ENCODE data around the gene GIT2. TPM values are rescaled to one million over a fixed set of nuclear protein-coding genes. Genes with fewer than 3 reads are reported as not detected.

Gene GIT2
- total RNA-seq, 1 donor: 43.4 TPM

DNA sequence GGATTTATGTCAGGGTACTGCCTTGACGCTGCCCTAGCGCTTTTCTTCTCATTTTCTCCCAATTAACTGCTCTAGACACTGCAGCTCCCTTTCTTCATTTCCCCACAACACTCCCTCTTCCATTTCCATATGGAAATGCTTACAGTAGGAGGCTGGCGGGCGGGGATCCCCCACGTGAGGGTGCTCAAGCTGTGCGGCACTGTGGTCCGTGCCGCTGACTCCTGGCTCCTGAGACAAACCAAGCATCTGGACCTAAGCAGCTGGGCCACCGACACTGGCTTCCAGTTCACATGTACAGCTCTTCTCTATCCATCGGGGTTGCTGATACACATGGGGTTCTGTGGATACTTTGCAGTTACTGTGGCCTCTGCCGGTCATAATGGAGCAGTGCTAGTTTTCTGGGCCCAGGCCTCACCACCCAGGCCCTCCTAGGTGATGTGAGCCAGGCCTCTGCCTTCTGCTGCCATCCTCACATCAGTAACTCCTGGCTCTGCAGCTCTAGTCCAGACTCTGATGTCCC is 75.8 kb downstream of the GIT2 start:
- Histone ChIP-seq H4K20me1 (ENCODE audit: insufficient read depth, low read length) (no peaks in the 10 kb centered on the region), H3K4me2 (ENCODE audit: insufficient read depth, low read length) (no peak overlapping the region), H3K27me3 (ENCODE audit: insufficient read depth, low read length) (no peaks in the 10 kb centered on the region), H3K79me2 (ENCODE audit: insufficient read depth, low read length) (no peaks in the 10 kb centered on the region), H3K27ac (ENCODE audit: low read depth, low read length) (no peak overlapping the region), H3K4me3 (ENCODE audit: insufficient read depth, low read length) (no peak overlapping the region), H3K9me3 (ENCODE audit: low read depth, low read length) (no peaks in the 10 kb centered on the region), H2AFZ (ENCODE audit: low read length) (no peak overlapping the region), H3K4me1 (ENCODE audit: insufficient read depth, low read length) (no peaks in the 10 kb centered on the region), H3K36me3 (ENCODE audit: insufficient read depth, low read length) (peaks cover 37% of the 10 kb centered on the region)
- no peak for DNase-seq (ENCODE audit: insufficient read length, low spot score, missing footprints)
- TF ChIP-seq, protein P1, sequence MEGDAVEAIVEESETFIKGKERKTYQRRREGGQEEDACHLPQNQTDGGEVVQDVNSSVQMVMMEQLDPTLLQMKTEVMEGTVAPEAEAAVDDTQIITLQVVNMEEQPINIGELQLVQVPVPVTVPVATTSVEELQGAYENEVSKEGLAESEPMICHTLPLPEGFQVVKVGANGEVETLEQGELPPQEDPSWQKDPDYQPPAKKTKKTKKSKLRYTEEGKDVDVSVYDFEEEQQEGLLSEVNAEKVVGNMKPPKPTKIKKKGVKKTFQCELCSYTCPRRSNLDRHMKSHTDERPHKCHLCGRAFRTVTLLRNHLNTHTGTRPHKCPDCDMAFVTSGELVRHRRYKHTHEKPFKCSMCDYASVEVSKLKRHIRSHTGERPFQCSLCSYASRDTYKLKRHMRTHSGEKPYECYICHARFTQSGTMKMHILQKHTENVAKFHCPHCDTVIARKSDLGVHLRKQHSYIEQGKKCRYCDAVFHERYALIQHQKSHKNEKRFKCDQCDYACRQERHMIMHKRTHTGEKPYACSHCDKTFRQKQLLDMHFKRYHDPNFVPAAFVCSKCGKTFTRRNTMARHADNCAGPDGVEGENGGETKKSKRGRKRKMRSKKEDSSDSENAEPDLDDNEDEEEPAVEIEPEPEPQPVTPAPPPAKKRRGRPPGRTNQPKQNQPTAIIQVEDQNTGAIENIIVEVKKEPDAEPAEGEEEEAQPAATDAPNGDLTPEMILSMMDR (IDR thresholded peaks at IDR 0.05; ENCODE audit: extremely low read depth, low read depth, low read length): no peak

- TF ChIP-seq, protein P1 (IDR thresholded peaks at IDR 0.05; ENCODE audit: extremely low read depth, low read depth, low read length): no peak
- DNase-seq (ENCODE audit: insufficient read length, low spot score, missing footprints): no peak
- Histone ChIP-seq H3K79me2 (ENCODE audit: insufficient read depth, low read length) (no peaks in the 10 kb centered on the region), H3K27me3 (ENCODE audit: insufficient read depth, low read length) (no peaks in the 10 kb centered on the region), H3K4me2 (ENCODE audit: insufficient read depth, low read length) (no peak overlapping the region), H3K4me3 (ENCODE audit: insufficient read depth, low read length) (no peak overlapping the region), H4K20me1 (ENCODE audit: insufficient read depth, low read length) (no peaks in the 10 kb centered on the region), H3K4me1 (ENCODE audit: insufficient read depth, low read length) (no peaks in the 10 kb centered on the region), H2AFZ (ENCODE audit: low read length) (no peak overlapping the region), H3K27ac (ENCODE audit: low read depth, low read length) (no peak overlapping the region), H3K9me3 (ENCODE audit: low read depth, low read length) (no peaks in the 10 kb centered on the region), H3K36me3 (ENCODE audit: insufficient read depth, low read length) (peaks cover 43% of the 10 kb centered on the region)
Measured at GRCh38 chr12:109919456-109919855, 76.7 kb downstream of the GIT2 start.

- H2AFZ ChIP-seq (ENCODE audit: low read length): no peak overlapping the region
- no peak overlapping the region for H3K4me3 ChIP-seq (ENCODE audit: insufficient read depth, low read length)
- no peaks in the 10 kb centered on the region for H3K79me2 ChIP-seq (ENCODE audit: insufficient read depth, low read length)
- no peaks in the 10 kb centered on the region for H3K4me1 ChIP-seq (ENCODE audit: insufficient read depth, low read length)
- no peak overlapping the region for H3K27ac ChIP-seq (ENCODE audit: low read depth, low read length)
- no peak overlapping the region for H3K4me2 ChIP-seq (ENCODE audit: insufficient read depth, low read length)
- peak; percentile 66 for DNase-seq (ENCODE audit: insufficient read length, low spot score, missing footprints)
- no peaks in the 10 kb centered on the region for H4K20me1 ChIP-seq (ENCODE audit: insufficient read depth, low read length)
- no peaks in the 10 kb centered on the region for H3K9me3 ChIP-seq (ENCODE audit: low read depth, low read length)
- peaks cover 66% of the 10 kb centered on the region for H3K36me3 ChIP-seq (ENCODE audit: insufficient read depth, low read length)
- no peaks in the 10 kb centered on the region for H3K27me3 ChIP-seq (ENCODE audit: insufficient read depth, low read length)
- TF ChIP-seq, protein P1 (IDR thresholded peaks at IDR 0.05; ENCODE audit: extremely low read depth, low read depth, low read length): no peak
Measured at GRCh38 chr12:109916045-109916444, 80.1 kb downstream of the GIT2 start.

DNA sequence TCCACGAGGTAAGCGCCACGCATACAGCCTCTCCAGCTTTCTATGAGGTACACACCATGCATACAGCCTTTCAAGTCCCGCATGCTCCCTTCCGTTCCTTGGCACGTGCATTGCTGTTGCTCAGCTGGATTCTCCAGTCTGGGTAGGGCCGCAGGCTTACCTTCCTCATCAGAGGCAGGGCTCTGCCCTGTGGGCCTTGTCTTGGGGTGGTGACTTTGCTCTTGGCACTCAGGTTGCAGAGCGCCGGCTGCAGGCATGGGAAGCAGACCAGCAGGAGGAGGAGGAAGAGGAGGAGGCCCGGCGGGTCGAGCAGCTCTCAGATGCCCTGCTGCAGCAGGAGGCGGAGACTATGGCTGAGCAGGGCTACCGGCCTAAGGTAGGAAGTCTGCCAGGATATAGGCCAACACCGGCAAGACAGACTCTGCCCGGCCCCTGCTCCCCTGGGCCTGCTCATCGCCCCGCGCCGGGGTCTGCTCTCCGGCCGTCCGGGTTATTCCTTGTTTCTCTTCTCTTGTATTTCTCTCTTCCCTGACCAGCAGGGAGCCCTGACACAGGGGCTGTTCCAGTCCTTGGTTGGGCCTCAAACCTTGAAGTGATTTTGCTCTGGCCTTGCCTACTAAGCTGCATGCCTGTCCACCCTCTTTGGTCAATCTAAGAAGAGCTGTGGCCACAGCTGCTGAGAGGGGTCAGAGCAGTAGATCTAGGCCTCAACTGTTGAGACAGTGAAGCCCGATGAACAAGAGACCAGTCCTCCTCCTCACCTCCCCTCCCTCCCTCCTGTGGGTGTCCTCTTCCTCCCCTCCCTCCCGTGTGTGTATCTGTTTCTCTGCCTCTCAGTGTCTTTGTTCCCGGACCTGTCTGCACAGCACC is 80.8 kb downstream of the GIT2 start:
- Histone ChIP-seq H3K4me2 (ENCODE audit: insufficient read depth, low read length) (no peak overlapping the region), H4K20me1 (ENCODE audit: insufficient read depth, low read length) (no peaks in the 10 kb centered on the region), H3K4me1 (ENCODE audit: insufficient read depth, low read length) (no peaks in the 10 kb centered on the region), H3K36me3 (ENCODE audit: insufficient read depth, low read length) (peaks cover 71% of the 10 kb centered on the region), H3K4me3 (ENCODE audit: insufficient read depth, low read length) (no peak overlapping the region), H3K79me2 (ENCODE audit: insufficient read depth, low read length) (no peaks in the 10 kb centered on the region), H3K9me3 (ENCODE audit: low read depth, low read length) (no peaks in the 10 kb centered on the region), H2AFZ (ENCODE audit: low read length) (no peak overlapping the region), H3K27me3 (ENCODE audit: insufficient read depth, low read length) (no peaks in the 10 kb centered on the region), H3K27ac (ENCODE audit: low read depth, low read length) (no peak overlapping the region)
- no peak for DNase-seq (ENCODE audit: insufficient read length, low spot score, missing footprints)
- TF ChIP-seq, protein P1 (IDR thresholded peaks at IDR 0.05; ENCODE audit: extremely low read depth, low read depth, low read length): no peak

Measured in osteoblast (primary cell).